HG03469 (cell line): ENCODE results near the gene ZNF607.

Experiments
- ATAC-seq: cut with Tn5 transposase; IDR thresholded peaks from one replicate; pipeline ENCODE4 v1.9.1; 2021; ENCODE audit warnings: mild to moderate bottlenecking, moderate library complexity, moderate number of reproducible peaks; ENCODE audit not compliant: unreplicated experiment

Gene ZNF607

GRCh38 chr19:37654118-37654517 is 65.4 kb downstream of the ZNF607 start:
- no peak for ATAC-seq
